Measurements from ENCODE around the gene CCM2L. TPM values are rescaled to one million over a fixed set of nuclear protein-coding genes. Genes with fewer than 3 reads are reported as not detected.

Gene CCM2L
- polyA plus RNA-seq, 1 of the 3 experiments (the other 2 are of a cell fraction), result not detected

DNA sequence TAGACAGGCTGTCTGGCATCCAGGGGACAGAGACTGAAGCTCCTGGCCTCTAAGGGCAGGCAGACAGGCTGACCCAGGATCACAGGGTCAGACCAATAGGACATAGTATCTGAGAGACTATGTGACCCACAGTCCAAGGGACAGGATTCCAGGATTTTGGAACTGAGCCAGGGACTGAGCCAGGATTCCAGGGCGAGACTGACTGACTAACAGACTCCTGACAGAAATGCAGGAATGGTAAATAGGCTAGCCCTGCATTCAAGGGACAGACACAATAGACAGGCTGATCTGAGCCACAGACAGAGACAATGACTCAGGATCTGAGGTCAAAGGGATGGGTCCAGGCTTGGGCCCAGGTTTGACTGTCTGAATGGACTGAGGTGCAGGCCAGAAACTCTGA lies 22.5 kb upstream of the CCM2L start:
- peaks cover 0 to 8% of the 10 kb centered on the region in 2 experiments; a peak in 1 of 4 replicates for H3K4me1 ChIP-seq (ENCODE audit: control insufficient read depth in 1 of 2, insufficient read depth in 2 of 2, low read depth in 1 of 2, low read length in 1 of 2)
- ChIA-PET POLR2A (no interaction called here), CTCF (no interaction called here)
- no peaks in the 10 kb centered on the region for H3K36me3 ChIP-seq (replicated peaks in 1 of 2; ENCODE audit: control insufficient read depth in 1 of 2, insufficient read depth in 2 of 2, low read length in 1 of 2)
- no peak overlapping the region for H3K27ac ChIP-seq (ENCODE audit: low read depth in 2 of 2, low read length in 1 of 2)
- no peaks in the 10 kb centered on the region for H3F3A ChIP-seq (replicated peaks; ENCODE audit: insufficient read depth)
- H3K4me3 ChIP-seq (ENCODE audit: low read depth in 2 of 2, low read length in 1 of 2), result no peak overlapping the region
- DNase-seq, result no peak
- H4K20me1 ChIP-seq (ENCODE audit: insufficient read depth), result no peaks in the 10 kb centered on the region
- H3K9ac ChIP-seq, result no peak overlapping the region
- no peaks in the 10 kb centered on the region for H3K9me2 ChIP-seq
- WGBS (ENCODE audit: low lambda C conversion rate), result 40% methylated on average over 1 of the region's 1 CpG
- H3K9me3 ChIP-seq, result no peaks in the 10 kb centered on the region
- no peaks in the 10 kb centered on the region; the same call in 1 of the 2 replicates for H3K27me3 ChIP-seq (ENCODE audit: insufficient read depth)
- TF ChIP-seq, protein P1, sequence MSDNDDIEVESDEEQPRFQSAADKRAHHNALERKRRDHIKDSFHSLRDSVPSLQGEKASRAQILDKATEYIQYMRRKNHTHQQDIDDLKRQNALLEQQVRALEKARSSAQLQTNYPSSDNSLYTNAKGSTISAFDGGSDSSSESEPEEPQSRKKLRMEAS (IDR thresholded peaks at IDR 0.05; ENCODE audit: low read depth), result no peak
- TF ChIP-seq CHD2 (IDR thresholded peaks at IDR 0.05; ENCODE audit: low read length, partially characterized antibody) (no peak), NRF1 (IDR thresholded peaks at IDR 0.05; ENCODE audit: low read depth, low read length) (no peak), GATA2 (CRISPR knock-in tag; IDR thresholded peaks at IDR 0.05) (no peak), MXI1 (IDR thresholded peaks at IDR 0.05; ENCODE audit: low read depth, low read length) (no peak), NFIC (IDR thresholded peaks at IDR 0.05; ENCODE audit: borderline replicate concordance) (no peak), TCF12 (IDR thresholded peaks at IDR 0.05) (no peak), MEF2A (IDR thresholded peaks at IDR 0.05; ENCODE audit: borderline replicate concordance, low read depth) (no peak), YY1 (IDR thresholded peaks at IDR 0.05; ENCODE audit: low read depth) (no peak), GABPA (IDR thresholded peaks at IDR 0.05; ENCODE audit: low read depth) (no peak), RAD21 (IDR thresholded peaks at IDR 0.05; ENCODE audit: low read length) (no peak), ELF1 (IDR thresholded peaks at IDR 0.05) (no peak), EP300 (IDR thresholded peaks at IDR 0.05; ENCODE audit: borderline replicate concordance in 1 of 2, low read depth in 1 of 2, low read length in 1 of 2) (no peak)
- TF ChIP-seq, protein P2, sequence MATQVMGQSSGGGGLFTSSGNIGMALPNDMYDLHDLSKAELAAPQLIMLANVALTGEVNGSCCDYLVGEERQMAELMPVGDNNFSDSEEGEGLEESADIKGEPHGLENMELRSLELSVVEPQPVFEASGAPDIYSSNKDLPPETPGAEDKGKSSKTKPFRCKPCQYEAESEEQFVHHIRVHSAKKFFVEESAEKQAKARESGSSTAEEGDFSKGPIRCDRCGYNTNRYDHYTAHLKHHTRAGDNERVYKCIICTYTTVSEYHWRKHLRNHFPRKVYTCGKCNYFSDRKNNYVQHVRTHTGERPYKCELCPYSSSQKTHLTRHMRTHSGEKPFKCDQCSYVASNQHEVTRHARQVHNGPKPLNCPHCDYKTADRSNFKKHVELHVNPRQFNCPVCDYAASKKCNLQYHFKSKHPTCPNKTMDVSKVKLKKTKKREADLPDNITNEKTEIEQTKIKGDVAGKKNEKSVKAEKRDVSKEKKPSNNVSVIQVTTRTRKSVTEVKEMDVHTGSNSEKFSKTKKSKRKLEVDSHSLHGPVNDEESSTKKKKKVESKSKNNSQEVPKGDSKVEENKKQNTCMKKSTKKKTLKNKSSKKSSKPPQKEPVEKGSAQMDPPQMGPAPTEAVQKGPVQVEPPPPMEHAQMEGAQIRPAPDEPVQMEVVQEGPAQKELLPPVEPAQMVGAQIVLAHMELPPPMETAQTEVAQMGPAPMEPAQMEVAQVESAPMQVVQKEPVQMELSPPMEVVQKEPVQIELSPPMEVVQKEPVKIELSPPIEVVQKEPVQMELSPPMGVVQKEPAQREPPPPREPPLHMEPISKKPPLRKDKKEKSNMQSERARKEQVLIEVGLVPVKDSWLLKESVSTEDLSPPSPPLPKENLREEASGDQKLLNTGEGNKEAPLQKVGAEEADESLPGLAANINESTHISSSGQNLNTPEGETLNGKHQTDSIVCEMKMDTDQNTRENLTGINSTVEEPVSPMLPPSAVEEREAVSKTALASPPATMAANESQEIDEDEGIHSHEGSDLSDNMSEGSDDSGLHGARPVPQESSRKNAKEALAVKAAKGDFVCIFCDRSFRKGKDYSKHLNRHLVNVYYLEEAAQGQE (IDR thresholded peaks at IDR 0.05; ENCODE audit: low read depth, low read length), result no peak
- no peak overlapping the region for H2AFZ ChIP-seq (ENCODE audit: low read depth)
- H3K79me2 ChIP-seq (ENCODE audit: insufficient read depth), result no peaks in the 10 kb centered on the region
- no peak overlapping the region for H3K4me2 ChIP-seq

DNA sequence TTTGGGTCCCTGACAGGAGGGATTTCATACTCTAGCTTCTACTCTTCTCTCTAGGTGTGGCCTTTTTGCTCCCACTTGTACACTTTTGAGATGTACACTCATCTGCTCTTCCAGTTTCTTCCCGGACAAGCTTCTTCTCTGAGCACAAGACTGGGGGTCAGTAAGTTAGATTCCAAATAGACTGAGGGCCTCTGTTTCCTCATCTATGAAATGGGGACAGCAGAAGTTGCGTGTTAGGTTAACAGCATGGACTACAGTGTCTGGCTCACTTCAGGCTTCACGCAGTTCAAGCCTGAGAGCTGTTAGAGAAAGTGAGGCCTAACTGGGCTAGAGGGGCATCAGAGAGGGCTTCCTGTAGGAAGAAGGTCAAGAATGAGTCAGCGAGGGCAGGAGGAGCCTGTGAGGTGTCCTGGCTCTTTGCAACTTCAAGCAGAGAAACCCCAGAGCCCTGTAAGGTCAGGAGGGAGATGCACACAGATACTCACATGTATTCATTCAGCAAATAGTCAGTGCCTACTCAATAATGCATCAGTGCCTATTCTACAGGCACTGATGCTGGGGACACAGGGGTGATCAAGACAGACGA lies 21.7 kb upstream of the CCM2L start:
- no peaks in the 10 kb centered on the region for H3K9me3 ChIP-seq
- no peaks in the 10 kb centered on the region for H4K20me1 ChIP-seq (ENCODE audit: insufficient read depth)
- no peak overlapping the region for H3K9ac ChIP-seq
- no peak overlapping the region for H2AFZ ChIP-seq (ENCODE audit: low read depth)
- H3K4me1 ChIP-seq (ENCODE audit: control insufficient read depth in 1 of 2, insufficient read depth in 2 of 2, low read depth in 1 of 2, low read length in 1 of 2), result peaks cover 0 to 8% of the 10 kb centered on the region in 2 experiments; a peak in 1 of 4 replicates
- 67% methylated on average over 5 of the region's 5 CpGs for WGBS (ENCODE audit: low lambda C conversion rate)
- no peaks in the 10 kb centered on the region for H3K79me2 ChIP-seq (ENCODE audit: insufficient read depth)
- no peaks in the 10 kb centered on the region; the same call in 1 of the 2 replicates for H3K27me3 ChIP-seq (ENCODE audit: insufficient read depth)
- no peak overlapping the region for H3K27ac ChIP-seq (ENCODE audit: low read depth in 2 of 2, low read length in 1 of 2)
- no peaks in the 10 kb centered on the region for H3K36me3 ChIP-seq (replicated peaks in 1 of 2; ENCODE audit: control insufficient read depth in 1 of 2, insufficient read depth in 2 of 2, low read length in 1 of 2)
- H3K9me2 ChIP-seq, result no peaks in the 10 kb centered on the region
- H3K4me2 ChIP-seq, result no peak overlapping the region
- CTCF ChIA-PET, result interaction anchor here (1.0 kb wide), 1 partner anchor 165 kb away, joined by 4 read pairs; no protein-coding TSS in a partner anchor
- H3K4me3 ChIP-seq (ENCODE audit: low read depth in 2 of 2, low read length in 1 of 2), result no peak overlapping the region
- no peaks in the 10 kb centered on the region for H3F3A ChIP-seq (replicated peaks; ENCODE audit: insufficient read depth)
- POLR2A ChIA-PET, result no interaction called here
- no peak for DNase-seq
- TF ChIP-seq RCOR1 (IDR thresholded peaks at IDR 0.05; ENCODE audit: low read length), result no peak
- TF ChIP-seq, protein P3, sequence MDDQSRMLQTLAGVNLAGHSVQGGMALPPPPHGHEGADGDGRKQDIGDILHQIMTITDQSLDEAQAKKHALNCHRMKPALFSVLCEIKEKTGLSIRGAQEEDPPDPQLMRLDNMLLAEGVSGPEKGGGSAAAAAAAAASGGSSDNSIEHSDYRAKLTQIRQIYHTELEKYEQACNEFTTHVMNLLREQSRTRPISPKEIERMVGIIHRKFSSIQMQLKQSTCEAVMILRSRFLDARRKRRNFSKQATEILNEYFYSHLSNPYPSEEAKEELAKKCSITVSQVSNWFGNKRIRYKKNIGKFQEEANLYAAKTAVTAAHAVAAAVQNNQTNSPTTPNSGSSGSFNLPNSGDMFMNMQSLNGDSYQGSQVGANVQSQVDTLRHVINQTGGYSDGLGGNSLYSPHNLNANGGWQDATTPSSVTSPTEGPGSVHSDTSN (IDR thresholded peaks at IDR 0.05), result no peak

Measured in SK-N-SH (cell line).